ENCODE measurements around the gene ITSN1.
"Not testable (repeated sequence)": the region's sequence is repeated elsewhere in the genome, so short reads cannot be mapped to it uniquely, and the experiment has no call there.

Gene ITSN1

DNA sequence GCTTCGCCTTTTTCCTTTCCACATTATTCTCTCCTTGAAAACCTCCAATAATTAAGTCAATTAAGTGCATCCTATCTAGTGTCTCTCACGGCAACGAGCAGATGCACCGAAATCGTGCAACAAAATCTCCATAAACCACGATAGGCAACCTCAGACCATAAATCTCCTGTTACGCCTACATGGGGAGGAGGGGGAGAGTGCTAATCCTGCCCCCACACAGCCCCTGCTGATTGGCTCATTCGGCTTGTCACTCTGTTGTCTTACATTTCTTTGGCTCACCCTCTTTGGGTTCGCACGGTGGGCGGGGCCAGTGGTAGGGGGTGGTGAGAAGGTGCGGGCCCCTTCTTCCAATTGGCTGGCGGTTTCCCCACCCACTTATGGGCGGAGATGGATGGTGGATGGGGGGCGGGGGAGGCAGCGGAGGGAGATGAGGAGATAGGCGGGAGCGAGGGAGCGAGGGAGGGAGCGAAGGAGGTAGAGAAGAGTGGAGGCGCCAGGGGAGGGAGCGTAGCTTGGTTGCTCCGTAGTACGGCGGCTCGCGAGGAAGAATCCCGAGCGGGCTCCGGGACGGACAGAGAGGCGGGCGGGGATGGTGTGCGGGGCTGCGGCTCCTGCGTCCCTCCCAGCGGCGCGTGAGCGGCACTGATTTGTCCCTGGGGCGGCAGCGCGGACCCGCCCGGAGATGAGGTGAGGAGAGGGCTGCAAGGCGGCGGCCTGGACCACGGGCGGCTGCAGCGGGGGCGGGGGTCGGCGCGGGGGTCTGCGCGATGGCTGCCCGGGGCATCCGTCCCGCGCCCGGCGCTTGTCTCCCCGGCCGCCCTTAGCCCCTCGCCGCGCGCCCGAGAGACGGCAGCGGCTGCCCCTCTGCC, at the start of gene ITSN1:
ITSN1 (plus strand) TSS at position 475 of the 869 bp plus-strand sequence. CDS start 76,328 bp downstream, outside the sequence.
- peak; percentile 100 for DNase-seq (ENCODE audit: low read depth in 2 of 2)

GRCh38 chr21:33598051-33598450, 44.2 kb upstream of the ITSN1 start:
- no peak for DNase-seq (ENCODE audit: low read depth in 2 of 2)

- DNase-seq (ENCODE audit: low read depth in 2 of 2), result no peak
Measured at GRCh38 chr21:33608559-33608958, 33.7 kb upstream of the ITSN1 start.

DNA sequence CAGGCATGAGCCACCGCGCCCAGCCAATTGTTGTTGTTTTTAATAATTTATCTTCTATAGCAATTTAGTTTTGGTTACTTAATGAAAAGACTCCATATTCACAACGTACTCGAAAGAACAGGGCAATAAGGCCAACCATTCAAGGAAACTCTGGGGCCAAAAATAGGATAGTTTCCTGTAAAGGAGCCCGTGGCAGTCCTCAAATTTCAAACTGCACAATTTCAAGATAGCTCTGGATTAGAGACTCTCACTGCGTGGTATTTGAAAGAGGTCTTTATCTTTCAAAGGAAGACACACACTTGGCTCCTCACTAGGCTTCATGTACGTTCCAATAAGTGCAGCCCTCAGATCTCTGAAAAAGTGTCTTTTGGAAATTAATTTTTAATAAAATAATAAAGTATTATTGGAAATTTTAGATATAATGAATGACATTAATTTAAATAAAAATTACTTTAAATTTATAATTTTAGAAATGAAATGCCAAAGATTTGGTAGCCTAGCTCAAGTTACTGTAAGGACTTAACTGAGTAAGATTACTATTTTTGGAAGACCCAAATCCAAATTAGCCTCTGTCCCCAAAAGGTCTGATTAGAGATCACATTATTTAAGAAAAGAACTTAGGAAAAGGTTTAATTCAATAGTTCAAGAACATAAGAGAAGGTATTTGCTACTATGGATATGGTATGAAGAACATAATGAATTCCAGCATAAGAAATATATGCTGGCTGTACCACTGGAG, 31.1 kb upstream of the ITSN1 start:
- no peak for DNase-seq (ENCODE audit: low read depth in 2 of 2)

- DNase-seq (ENCODE audit: low read depth in 2 of 2), result not testable (repeated sequence)
Measured at GRCh38 chr21:33617565-33617964, 24.7 kb upstream of the ITSN1 start.

- no peak for DNase-seq (ENCODE audit: low read depth in 2 of 2)
Measured at GRCh38 chr21:33618407-33618806, 23.9 kb upstream of the ITSN1 start.

- no peak for DNase-seq (ENCODE audit: low read depth in 2 of 2)
Measured at GRCh38 chr21:33619726-33620125, 22.6 kb upstream of the ITSN1 start.

DNA sequence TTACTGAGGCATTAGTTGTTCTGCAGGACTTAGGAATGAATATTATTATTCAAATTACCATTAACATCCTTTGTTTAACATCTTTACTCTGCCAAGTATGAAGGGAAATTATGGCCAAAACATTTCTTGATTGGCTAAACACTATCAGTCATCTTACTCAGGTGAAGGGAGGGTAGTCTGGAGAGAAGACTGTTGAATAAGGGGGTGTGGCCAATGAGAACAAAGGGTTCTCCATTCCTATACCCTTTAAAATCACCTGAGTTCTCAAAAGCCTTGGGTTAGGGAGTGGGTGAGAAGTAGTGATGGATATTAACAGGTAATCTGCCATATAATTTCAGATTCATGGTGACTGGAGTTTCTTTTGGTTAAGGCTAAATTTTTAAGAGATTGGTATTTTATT, 20.0 kb upstream of the ITSN1 start:
- DNase-seq (ENCODE audit: low read depth in 2 of 2), result no peak

GRCh38 chr21:33626151-33626550, 16.1 kb upstream of the ITSN1 start:
- DNase-seq (ENCODE audit: low read depth in 2 of 2), result not testable (repeated sequence)

DNA sequence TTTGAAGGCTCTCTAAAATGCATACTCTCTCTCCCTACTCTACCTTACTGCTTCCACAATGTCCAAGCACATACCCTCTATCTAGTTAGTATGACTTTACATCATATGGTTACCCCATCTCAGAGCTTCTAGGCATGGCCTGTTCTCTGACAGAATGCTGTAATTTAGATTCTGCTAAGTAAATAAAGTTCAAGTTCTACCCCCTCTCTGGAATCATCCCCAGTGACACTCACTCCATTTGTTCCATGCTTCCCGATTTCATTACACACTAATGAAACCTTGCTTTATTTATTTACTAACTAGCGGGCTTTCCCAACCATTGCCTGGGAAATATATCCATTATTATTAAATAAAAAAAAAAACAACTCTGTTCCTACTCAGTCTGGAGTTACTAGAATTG, 8.0 kb upstream of the ITSN1 start:
- no peak for DNase-seq (ENCODE audit: low read depth in 2 of 2)

GRCh38 chr21:33640697-33641351, 1.5 kb upstream of the ITSN1 start:
- DNase-seq (ENCODE audit: low read depth in 2 of 2), result no peak

GRCh38 chr21:33641352-33642026, 812 bp upstream of the ITSN1 start, which contains the start of gene CRYZL1:
Gene CRYZL1 (minus strand): TSS chr21:33641741. CDS start chr21:33631551, 10,190 bp downstream.
- peak; percentile 99 to 100 for DNase-seq (ENCODE audit: low read depth in 2 of 2)

GRCh38 chr21:33642896-33643657, 776 bp downstream of the ITSN1 start:
- DNase-seq (ENCODE audit: low read depth in 2 of 2), result peak in 1 of 2 donors; percentile 3

GRCh38 chr21:33643658-33644311, 1.5 kb downstream of the ITSN1 start:
- no peak for DNase-seq (ENCODE audit: low read depth in 2 of 2)

DNA sequence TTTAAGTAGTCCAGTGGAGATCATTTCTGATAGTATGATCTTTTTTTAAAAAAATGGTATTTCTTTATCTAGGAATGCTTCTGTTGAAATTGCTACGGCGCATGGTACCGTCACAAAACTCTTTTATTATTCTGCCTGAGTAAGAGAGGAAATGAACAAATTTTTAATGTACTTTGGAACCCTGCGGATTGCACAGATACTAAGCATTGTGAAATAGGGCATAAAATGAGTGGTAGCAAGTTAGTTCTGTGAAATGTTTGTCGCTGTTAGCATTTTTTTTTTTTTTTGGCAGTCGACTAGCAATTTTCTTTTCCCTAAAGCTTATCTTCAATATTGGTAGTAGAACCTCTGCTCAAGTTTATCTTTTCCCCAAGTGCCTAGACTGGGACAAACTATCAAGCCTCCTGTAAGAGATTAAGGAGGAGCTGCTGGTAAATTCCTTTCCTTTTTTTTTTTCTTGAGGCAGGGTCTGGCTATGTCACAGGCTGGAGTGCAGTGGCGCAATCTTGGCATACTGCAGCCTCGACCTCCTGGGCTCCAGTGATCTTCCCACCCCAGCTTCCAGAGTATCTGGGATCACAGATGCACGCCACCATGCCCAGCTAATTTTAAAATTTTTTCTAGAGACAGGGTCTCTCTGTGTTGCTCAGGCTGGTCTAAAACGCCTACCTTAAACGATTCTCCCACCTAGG, 2.2 kb downstream of the ITSN1 start:
- DNase-seq (ENCODE audit: low read depth in 2 of 2), result no peak

DNA sequence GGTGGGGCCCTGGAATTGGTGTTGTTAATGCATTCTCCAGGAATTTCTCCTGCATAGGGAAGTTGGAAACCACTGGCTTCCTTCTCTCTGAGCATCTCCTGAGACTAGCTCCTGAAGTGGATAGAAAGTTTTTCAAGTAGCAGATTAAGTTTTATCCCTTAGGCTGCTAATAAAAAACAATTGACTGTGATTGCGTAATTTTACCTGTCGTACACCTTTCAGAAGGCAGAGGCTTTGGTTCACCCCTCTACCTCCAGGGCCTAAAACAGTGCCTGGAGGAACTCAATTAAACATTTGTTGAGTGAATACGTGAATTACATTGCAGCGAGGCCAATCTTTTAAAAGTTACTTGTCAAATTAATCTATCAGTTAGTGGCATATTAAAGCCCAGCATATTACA, 3.4 kb downstream of the ITSN1 start:
- no peak for DNase-seq (ENCODE audit: low read depth in 2 of 2)

- DNase-seq (ENCODE audit: low read depth in 2 of 2), result no peak
Measured at GRCh38 chr21:33647587-33647986, 5.3 kb downstream of the ITSN1 start.

GRCh38 chr21:33648555-33648954, 6.3 kb downstream of the ITSN1 start:
- no peak for DNase-seq (ENCODE audit: low read depth in 2 of 2)

- no peak for DNase-seq (ENCODE audit: low read depth in 2 of 2)
Measured at GRCh38 chr21:33650230-33650629, 7.9 kb downstream of the ITSN1 start.
